GM12878 (cell line): ENCODE results near the gene CELF2. TPM values are rescaled to one million over a fixed set of nuclear protein-coding genes. Genes with fewer than 3 reads are reported as not detected.

Experiments used
- ATAC-seq: fragments of 200-7000 bp; cut with Tn5 transposase; 3 replicates; pipeline ENCODE4 v1.9.1; 2020; ENCODE audit warnings: mild to moderate bottlenecking, moderate library complexity
- BruUV-seq: library from RNA; stranded (reverse); fragments of 400-500 nt; replicated peaks from 2 replicates; lab custom pipeline; 2021; lab: Mats Ljungman, UMichigan
- CTCF ChIA-PET: fragments of 300-600 bp; sonication (Branson Sonifier 250); formaldehyde crosslinking; extraction: SDS; loops from one replicate; lab custom pipeline; 2021; ENCODE audit warnings: inconsistent platforms; lab: Yijun Ruan, JAX
- POLR2A ChIA-PET: fragments of 350-600 bp; formaldehyde crosslinking; extraction: SDS; loops from one replicate; lab custom pipeline; 2021; ENCODE audit warnings: inconsistent platforms; lab: Charles Lee
- RAD21 ChIA-PET: fragments of 300-600 bp; sonication (Branson Sonifier 250); formaldehyde crosslinking; loops from one replicate; lab custom pipeline; 2023; ENCODE audit warnings: antibody characterized with exemption; ENCODE audit not compliant: unreplicated experiment; lab: Charles Lee
- SMC1A ChIA-PET: fragments of 300-600 bp; sonication (Branson Sonifier 250); formaldehyde crosslinking; loops from one replicate; lab custom pipeline; 2023; ENCODE audit not compliant: unreplicated experiment, uncharacterized antibody; lab: Charles Lee
- DNase-seq: peaks from one replicate; pipeline ENCODE4 v3.0.0-alpha.2; 2011; ENCODE audit warnings: low read depth, low spot score
- FAIRE-seq: peaks from 3 replicates; lab custom pipeline; 2011; peaks lifted over from hg19 to GRCh38; lab: Jason Lieb, UNC
- H2AFZ ChIP-seq: 2 replicates; pipeline ENCODE4 v1.6.0; 2011; ENCODE audit warnings: low read depth, low read length, control low read depth; ENCODE audit not compliant: control insufficient read depth
- H3K27ac ChIP-seq: 2 replicates; pipeline ENCODE4 v1.5.1; 2011; ENCODE audit warnings: control low read depth; ENCODE audit not compliant: control insufficient read depth, insufficient read depth
- H3K27me3 ChIP-seq, 2 experiments: replicated peaks in 1 of 2; 2 replicates each; pipeline versions ENCODE4 v1.6.0 to v1.6.1; 2011; ENCODE audit warnings: low read length in 1 of 2; ENCODE audit not compliant: control insufficient read depth in 2 of 2, insufficient read depth in 2 of 2
- H3K36me3 ChIP-seq, 2 experiments: 2 replicates each; pipeline ENCODE4 v1.5.1; 2011; ENCODE audit warnings: low read length in 1 of 2; ENCODE audit not compliant: control insufficient read depth in 2 of 2, insufficient read depth in 2 of 2
- H3K4me1 ChIP-seq: 2 replicates; pipeline ENCODE4 v1.6.1; 2011; ENCODE audit warnings: mild to moderate bottlenecking, low read length, moderate library complexity, mixed read lengths; ENCODE audit not compliant: control insufficient read depth, insufficient read depth
- H3K4me2 ChIP-seq: 2 replicates; pipeline ENCODE4 v1.6.0; 2011; ENCODE audit warnings: control low read depth; ENCODE audit not compliant: control insufficient read depth, insufficient read depth
- H3K4me3 ChIP-seq: fragments of 200-600 bp; sonication (generic); 2 replicates; pipeline ENCODE4 v1.5.1; 2016
- H3K79me2 ChIP-seq: 2 replicates; pipeline ENCODE4 v1.6.0; 2011; ENCODE audit warnings: low read length; ENCODE audit not compliant: control insufficient read depth, insufficient read depth
- H3K9ac ChIP-seq: 2 replicates; pipeline ENCODE4 v1.8.0; 2011; ENCODE audit warnings: low read length, control low read depth, mixed read lengths; ENCODE audit not compliant: control insufficient read depth, insufficient read depth
- H3K9me3 ChIP-seq: replicated peaks from 3 replicates; pipeline ENCODE4 v1.5.1; 2011; ENCODE audit warnings: mild to moderate bottlenecking, low read length; ENCODE audit not compliant: control insufficient read depth, insufficient read depth
- H4K20me1 ChIP-seq: 2 replicates; pipeline ENCODE4 v1.6.0; 2011; ENCODE audit not compliant: control insufficient read depth, insufficient read depth
- BMI1 ChIP-seq: fragments of 450-650 bp; IDR thresholded peaks from 2 replicates; pipeline ENCODE4 v1.6.1; 2016; ENCODE audit warnings: mild to moderate bottlenecking, moderate library complexity, borderline replicate concordance
- CBX5 ChIP-seq: sonication (generic); IDR thresholded peaks from 2 replicates; pipeline ENCODE4 v1.6.1; 2016; ENCODE audit warnings: low read depth, moderate library complexity, mild to moderate bottlenecking, inconsistent platforms
- NFIC ChIP-seq: IDR thresholded peaks from 2 replicates; pipeline ENCODE4 v1.6.1; 2012; ENCODE audit warnings: low read depth, mild to moderate bottlenecking, inconsistent platforms, low read length, moderate library complexity
- NRF1 ChIP-seq: conservative IDR thresholded peaks from 2 replicates; pipeline ENCODE4 v1.6.1; 2011; ENCODE audit warnings: mild to moderate bottlenecking, low read depth, low read length, improper control_type of control experiment
- WGBS: methylation state at CpG from one replicate; pipeline ENCODE4 v1.1.6; 2016; ENCODE audit warnings: low lambda C conversion rate; ENCODE audit not compliant: insufficient replicate concordance, insufficient coverage; ENCODE audit errors: missing lambda C conversion rate; 5-methylcytosine and 5-hydroxymethylcytosine counted together
- in situ Hi-C: fragments of 300-500 bp; cut with MboI; formaldehyde crosslinking; loops from 9 replicates; pipeline ENCODE4 v1.14.3; 2018; ENCODE audit warnings: mixed read lengths
- intact Hi-C: fragments of 100-400 bp; cut with micrococcal nuclease; formaldehyde crosslinking; loops from one replicate; pipeline ENCODE4 v1.14.2; 2022; ENCODE audit not compliant: unreplicated experiment
- polyA plus RNA-seq, 11 experiments: library from polyadenylated mRNA; depleted of rRNA in 4 of 11; unstranded in 6 of 11; stranded (reverse) in 5 of 11; fragments of >200 nt; fragmentation: Nextera tagmentation in 4 of 11; fragmentation: Illumina TruSeq in 1 of 11; extraction: Ambion mirVana in 4 of 11; extraction: Trizol in 1 of 11; gene quantifications; 1 replicate in 1 of 11; 2 replicates in 10 of 11; pipeline versions ENCODE4 v1.2.1 to v1.2.3, GENCODE V29; 2011 to 2016; ENCODE audit warnings: inconsistent platforms in 2 of 11, missing spikeins in 2 of 11, low read depth in 1 of 11
- total RNA-seq, 4 experiments: library from RNA; depleted of rRNA in 3 of 4; stranded (reverse); fragments of >200 nt in 3 of 4; fragmentation: Illumina TruSeq in 1 of 4; extraction: Trizol in 1 of 4; gene quantifications; 2 replicates each; pipeline versions ENCODE4 v1.2.1 to v1.2.3, GENCODE V29; 2013 to 2021
- TF ChIP-seq, protein P1 (sequence below): fragments of 450-650 bp; IDR thresholded peaks from 2 replicates; pipeline ENCODE4 v1.6.1; 2016; ENCODE audit warnings: mild to moderate bottlenecking

The CELF2 gene
- total and polyA plus RNA-seq, 10 of the 15 experiments (the other 5 are each of a cell fraction or from before 2014, with no cell fraction given) = 20.8 to 129 (median 86.3) TPM

DNA sequence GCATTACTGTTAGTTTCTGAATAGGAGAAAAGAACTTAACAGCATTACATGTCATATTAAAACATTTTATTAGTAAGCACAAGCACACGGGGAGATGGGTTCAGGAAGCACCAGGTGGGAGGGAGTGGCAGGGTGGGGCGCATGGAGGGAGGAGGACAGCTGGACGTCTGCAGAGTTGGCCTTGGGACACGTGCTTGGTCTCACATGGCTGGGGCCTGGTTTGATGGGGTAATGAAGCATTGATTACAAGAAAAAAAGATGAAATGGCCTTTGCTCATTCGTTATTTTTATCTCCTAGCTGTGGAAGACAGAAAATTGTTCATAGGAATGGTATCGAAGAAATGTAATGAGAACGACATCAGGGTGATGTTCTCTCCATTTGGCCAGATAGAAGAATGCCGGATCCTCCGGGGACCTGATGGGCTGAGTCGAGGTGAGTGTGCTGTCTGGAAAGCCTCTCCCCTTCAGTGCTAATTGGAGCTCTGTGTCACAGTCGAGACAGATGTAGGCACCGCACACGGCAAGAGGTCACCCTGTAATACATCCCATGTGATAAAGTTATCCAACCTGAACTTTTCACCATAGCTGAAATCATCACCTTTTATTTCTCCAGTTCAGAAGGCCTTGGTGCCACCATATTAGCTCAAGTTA is 239.9 kb downstream of the CELF2 start:
- peaks cover 62% of the 10 kb centered on the region for H3K4me1 ChIP-seq
- in situ Hi-C loops = loop anchor here (25.0 kb wide), 1 partner anchor 1645 kb away; no protein-coding TSS in a partner anchor
- no peak for TF ChIP-seq CBX5
- TF ChIP-seq NRF1 = no peak
- no peak for TF ChIP-seq NFIC
- TF ChIP-seq BMI1 = no peak
- TF ChIP-seq, protein P1, sequence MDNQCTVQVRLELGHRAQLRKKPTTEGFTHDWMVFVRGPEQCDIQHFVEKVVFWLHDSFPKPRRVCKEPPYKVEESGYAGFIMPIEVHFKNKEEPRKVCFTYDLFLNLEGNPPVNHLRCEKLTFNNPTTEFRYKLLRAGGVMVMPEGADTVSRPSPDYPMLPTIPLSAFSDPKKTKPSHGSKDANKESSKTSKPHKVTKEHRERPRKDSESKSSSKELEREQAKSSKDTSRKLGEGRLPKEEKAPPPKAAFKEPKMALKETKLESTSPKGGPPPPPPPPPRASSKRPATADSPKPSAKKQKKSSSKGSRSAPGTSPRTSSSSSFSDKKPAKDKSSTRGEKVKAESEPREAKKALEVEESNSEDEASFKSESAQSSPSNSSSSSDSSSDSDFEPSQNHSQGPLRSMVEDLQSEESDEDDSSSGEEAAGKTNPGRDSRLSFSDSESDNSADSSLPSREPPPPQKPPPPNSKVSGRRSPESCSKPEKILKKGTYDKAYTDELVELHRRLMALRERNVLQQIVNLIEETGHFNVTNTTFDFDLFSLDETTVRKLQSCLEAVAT = no peak
- TF ChIP-seq, all 136 proteins: peak for 0
- Histone ChIP-seq H2AFZ (no peak overlapping the region), H3K79me2 (peaks cover 37% of the 10 kb centered on the region), H3K4me2 (no peak overlapping the region), H3K9ac (no peak overlapping the region), H3K4me3 (no peak overlapping the region), H3K27ac (peak overlapping the region; percentile 45), H3K27me3 (no peaks in the 10 kb centered on the region), H3K36me3 (peaks cover 37 to 49% of the 10 kb centered on the region in 2 experiments), H4K20me1 (no peaks in the 10 kb centered on the region), H3K9me3 (no peaks in the 10 kb centered on the region)
- DNase-seq = no peak
- intact Hi-C loops = no loop called here
- POLR2A ChIA-PET = interaction anchor here (1.0 to 2.5 kb wide), 2 partner anchors 11 to 12 kb away, joined by 3 to 16 read pairs; no protein-coding TSS in a partner anchor
- ATAC-seq = no peak
- FAIRE-seq = no peak
- RAD21 ChIA-PET = interaction anchor here (0.8 to 6.2 kb wide), 4 partner anchors 14 to 31 kb away, joined by 3 to 30 read pairs (median 4); no protein-coding TSS in a partner anchor
- CTCF ChIA-PET = interaction anchor here (0.7 to 6.4 kb wide), 3 partner anchors 10 to 144 kb away, joined by 3 to 26 read pairs (median 3); no protein-coding TSS in a partner anchor
- SMC1A ChIA-PET = interaction anchor here (0.7 to 3.4 kb wide), 6 partner anchors 8 to 78 kb away, joined by 3 to 22 read pairs (median 3); no protein-coding TSS in a partner anchor
- TSS peak; percentile 7 for BruUV-seq
- WGBS = 75% methylated on average over 13 of the region's 13 CpGs
